GM10266 (cell line): ENCODE results near the gene CAV1.

Experiments used
- DNase-seq: peaks from one replicate; pipeline ENCODE4 v3.0.0; 2012; ENCODE audit errors: extremely low spot score
- TF ChIP-seq, protein P1 (sequence below): IDR thresholded peaks from 2 replicates; pipeline ENCODE4 v1.5.1; 2012; ENCODE audit warnings: mild to moderate bottlenecking, low read depth; ENCODE audit not compliant: control insufficient read depth, insufficient read depth; ENCODE audit errors: missing control alignments

The CAV1 gene

DNA sequence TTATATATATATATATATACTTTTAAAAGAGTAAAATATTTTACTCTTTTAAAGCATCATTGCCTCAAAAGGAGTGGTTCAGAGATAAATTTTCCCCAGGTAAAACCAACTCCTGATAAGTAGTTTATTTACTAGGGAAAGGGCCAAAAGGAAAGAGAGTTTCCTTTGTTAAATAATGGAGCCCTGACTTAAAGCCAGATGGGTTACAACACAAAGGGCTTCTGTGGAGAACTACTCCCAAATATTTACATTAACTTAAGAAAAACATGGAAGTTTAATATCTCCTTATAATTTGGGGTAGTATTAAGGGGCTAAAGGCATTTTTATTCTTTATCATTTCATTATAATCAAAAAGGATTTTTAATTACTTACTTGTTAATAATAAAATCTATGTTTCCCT is 8.5 kb upstream of the CAV1 start:
- no peak for DNase-seq
- TF ChIP-seq, protein P1, sequence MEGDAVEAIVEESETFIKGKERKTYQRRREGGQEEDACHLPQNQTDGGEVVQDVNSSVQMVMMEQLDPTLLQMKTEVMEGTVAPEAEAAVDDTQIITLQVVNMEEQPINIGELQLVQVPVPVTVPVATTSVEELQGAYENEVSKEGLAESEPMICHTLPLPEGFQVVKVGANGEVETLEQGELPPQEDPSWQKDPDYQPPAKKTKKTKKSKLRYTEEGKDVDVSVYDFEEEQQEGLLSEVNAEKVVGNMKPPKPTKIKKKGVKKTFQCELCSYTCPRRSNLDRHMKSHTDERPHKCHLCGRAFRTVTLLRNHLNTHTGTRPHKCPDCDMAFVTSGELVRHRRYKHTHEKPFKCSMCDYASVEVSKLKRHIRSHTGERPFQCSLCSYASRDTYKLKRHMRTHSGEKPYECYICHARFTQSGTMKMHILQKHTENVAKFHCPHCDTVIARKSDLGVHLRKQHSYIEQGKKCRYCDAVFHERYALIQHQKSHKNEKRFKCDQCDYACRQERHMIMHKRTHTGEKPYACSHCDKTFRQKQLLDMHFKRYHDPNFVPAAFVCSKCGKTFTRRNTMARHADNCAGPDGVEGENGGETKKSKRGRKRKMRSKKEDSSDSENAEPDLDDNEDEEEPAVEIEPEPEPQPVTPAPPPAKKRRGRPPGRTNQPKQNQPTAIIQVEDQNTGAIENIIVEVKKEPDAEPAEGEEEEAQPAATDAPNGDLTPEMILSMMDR = no peak

DNA sequence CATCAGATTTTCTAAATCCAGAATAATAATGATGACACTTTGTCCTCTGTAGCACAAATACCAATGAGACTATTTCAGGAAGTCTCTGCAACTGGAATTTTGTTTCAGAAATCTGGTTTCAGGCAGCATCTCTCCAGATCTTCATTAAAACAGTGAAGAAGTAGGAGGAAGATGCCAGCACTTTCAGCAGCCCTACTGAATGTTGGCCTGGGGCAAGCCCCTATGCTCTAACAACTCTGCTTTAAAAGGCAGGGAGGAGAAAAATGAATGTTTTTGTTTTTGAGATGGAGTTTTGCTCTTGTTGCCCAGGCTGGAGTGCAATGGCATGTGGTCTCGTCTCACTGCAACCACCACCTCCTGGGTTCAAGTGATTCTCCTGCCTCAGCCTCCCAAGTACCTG is 7.2 kb upstream of the CAV1 start:
- TF ChIP-seq, protein P1 = no peak
- no peak for DNase-seq

DNA sequence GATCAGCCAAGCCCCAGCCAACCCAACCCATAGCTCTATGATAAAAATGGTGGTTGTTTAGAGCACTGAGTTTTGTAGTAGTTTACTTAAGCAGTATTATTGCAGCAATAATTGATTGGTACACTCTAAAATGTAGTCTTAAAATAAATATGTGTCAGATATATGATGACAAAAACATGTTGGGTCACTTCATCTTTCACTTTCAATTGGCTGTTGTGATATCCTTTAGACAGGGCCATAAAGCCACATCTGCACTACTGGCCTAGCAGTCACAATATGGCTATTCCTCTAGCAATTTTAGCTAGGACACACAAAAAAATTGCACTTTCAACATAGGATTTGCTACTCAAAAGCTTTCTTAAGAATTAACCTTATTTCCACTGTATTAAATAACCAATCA is 5.9 kb upstream of the CAV1 start:
- TF ChIP-seq, protein P1 = no peak

DNA sequence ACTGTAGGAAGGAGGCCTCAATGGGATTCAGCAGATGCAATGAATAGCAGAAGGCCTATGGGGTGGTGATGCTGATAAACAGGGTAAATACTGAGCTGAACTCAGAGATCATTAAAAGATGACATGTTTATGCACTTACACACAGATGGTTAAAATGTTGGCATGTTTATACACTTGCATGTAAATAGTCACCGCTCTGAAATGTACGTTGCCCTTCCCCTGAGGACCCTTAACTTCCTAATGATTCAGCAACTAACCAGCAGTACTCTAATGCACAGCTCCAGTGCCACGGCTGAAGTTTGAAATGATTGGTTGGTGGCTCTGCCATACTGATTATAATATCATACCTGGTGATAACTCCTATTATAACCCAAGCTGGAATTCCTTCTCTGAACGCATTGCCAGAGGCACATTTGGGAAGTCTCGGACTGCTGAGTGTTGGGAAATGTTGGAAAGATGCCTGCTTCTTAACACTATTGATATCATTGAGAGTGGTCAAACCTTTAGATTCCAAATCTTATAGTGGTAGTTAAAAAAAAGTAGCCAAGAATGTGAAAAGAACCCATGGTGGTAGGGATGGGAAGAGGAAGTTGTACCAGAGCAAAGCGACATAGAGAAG is 3.7 kb upstream of the CAV1 start:
- no peak for DNase-seq
- TF ChIP-seq, protein P1 = no peak

More for the DNA sequence above, 5.9 kb upstream of the CAV1 start:
- DNase-seq = no peak

DNA sequence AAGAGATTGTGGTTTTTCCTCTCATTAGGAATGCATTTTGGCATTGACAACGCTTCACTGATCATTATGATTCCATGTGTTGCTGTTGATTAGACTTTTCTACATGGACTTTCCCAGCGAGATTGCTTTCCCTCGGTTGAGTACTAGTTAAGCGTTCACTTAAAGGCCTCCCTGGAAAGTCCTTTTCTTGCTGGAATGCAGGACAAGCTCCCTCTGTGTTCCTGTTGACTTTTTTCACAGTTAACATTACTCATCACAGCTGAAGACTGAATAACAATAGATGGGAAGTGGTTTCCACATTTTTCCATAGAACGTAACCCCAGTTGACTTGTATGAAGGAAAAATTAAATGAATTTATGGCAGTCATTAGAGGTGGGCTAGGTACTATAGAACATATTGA is 2.6 kb upstream of the CAV1 start:
- TF ChIP-seq, protein P1 = no peak
- no peak for DNase-seq

DNA sequence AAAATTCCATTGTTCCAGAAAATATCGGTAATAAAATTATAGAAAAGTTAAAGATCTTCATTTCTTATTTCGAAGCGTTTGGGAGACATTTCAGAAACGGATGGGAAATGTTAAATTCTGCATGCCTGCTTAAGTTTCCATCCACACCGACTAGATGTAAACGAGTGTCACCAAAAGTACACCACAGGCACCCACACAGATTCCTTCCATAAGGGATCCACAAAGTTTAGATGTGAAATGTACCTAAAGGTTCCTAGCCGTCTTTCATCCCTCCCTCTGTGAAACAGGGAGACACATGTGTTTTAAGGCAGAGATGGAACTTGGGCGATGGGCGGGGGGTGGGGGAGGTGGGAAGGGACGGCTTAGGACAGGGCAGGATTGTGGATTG is 621 bp upstream of the CAV1 start:
- TF ChIP-seq, protein P1 = no peak
- no peak for DNase-seq

DNA sequence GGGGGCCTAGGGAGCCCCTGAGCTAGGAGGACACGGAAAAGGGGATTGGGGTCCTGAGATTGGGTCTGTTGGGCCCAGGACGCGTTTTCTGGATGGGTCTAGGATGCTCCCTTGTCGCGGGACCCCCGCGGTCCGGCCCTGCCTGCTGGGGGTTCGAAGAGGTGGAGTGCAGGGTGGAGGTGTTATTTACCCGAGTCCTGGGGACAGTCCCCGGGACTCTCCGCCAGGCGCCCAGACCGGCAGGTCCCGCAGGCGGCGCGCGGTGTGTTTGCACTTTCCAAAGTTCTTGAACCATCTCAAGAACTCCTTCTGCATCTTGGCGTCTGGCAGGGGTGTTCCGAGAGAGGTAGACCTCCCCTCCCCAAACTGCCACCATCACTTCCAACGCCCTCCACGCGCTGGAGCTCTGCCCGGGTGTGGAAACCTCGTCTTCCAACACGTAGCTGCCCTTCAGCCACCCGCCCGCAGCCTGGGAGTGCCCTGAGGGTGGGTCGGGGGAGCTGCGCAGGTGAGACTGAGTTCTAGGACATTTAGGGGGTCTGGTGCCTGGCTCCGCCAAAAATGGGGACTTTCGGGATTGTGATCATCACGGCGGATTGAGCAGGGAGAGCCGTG is 569 bp downstream of the CAV1 start:
- DNase-seq = peak; percentile 76
- TF ChIP-seq, protein P1 = no peak
